AG09319 (cell line): ENCODE data around the gene TCF7L2.

Experiments
- DNase-seq: peaks from one replicate; pipeline ENCODE4 v3.0.0-alpha.2; 2010; ENCODE audit warnings: low read depth; ENCODE audit errors: extremely low read depth
- CTCF ChIP-seq: IDR thresholded peaks from 2 replicates; pipeline ENCODE4 v1.5.1; 2011; ENCODE audit warnings: low read depth, mild to moderate bottlenecking, inconsistent platforms, low read length, moderate library complexity

Gene TCF7L2

GRCh38 chr10:113019096-113019495 lies 69.0 kb downstream of the TCF7L2 start:
- no peak for TF ChIP-seq CTCF
- no peak for DNase-seq

GRCh38 chr10:113019692-113020474 lies 69.8 kb downstream of the TCF7L2 start:
- no peak for DNase-seq
- no peak for TF ChIP-seq CTCF

GRCh38 chr10:113020475-113020753 lies 70.4 kb downstream of the TCF7L2 start:
- TF ChIP-seq CTCF, result no peak
- DNase-seq, result no peak

GRCh38 chr10:113020838-113021237 lies 70.8 kb downstream of the TCF7L2 start:
- TF ChIP-seq CTCF, result no peak
- DNase-seq, result no peak

GRCh38 chr10:113021268-113022040 lies 71.4 kb downstream of the TCF7L2 start:
- DNase-seq, result no peak
- no peak for TF ChIP-seq CTCF

- no peak for TF ChIP-seq CTCF
- no peak for DNase-seq
Observed at GRCh38 chr10:113022265-113022664, 72.2 kb downstream of the TCF7L2 start.

GRCh38 chr10:113023017-113023416 lies 73.0 kb downstream of the TCF7L2 start:
- TF ChIP-seq CTCF, result no peak
- DNase-seq, result no peak
